CD1c-positive myeloid dendritic cell (primary cell): ENCODE measurements around the gene TM9SF4.

Source experiments
- DNase-seq: peaks from one replicate; pipeline ENCODE4 v3.0.0-alpha.2; 2016; ENCODE audit errors: extremely low spot score

The TM9SF4 gene

GRCh38 chr20:32206760-32207625 is 97.5 kb downstream of the TM9SF4 start:
- peak; percentile 12 for DNase-seq

- peak; percentile 97 for DNase-seq
These were observed 98.3 kb downstream of the TM9SF4 start, which contains the start of the genes PLAGL2 and POFUT1 for GRCh38 chr20:32207626-32208498. PLAGL2 (minus strand) TSS chr20:32207743; CDS start chr20:32202178, 5,565 bp downstream. POFUT1 (plus strand) TSS chr20:32207880; CDS start chr20:32207942, 62 bp downstream.

GRCh38 chr20:32208499-32209154 is 99.1 kb downstream of the TM9SF4 start:
- DNase-seq = no peak

- DNase-seq = no peak
These were observed 100.5 kb downstream of the TM9SF4 start for GRCh38 chr20:32209850-32210605.

GRCh38 chr20:32213870-32214269 is 104.4 kb downstream of the TM9SF4 start:
- DNase-seq = no peak

GRCh38 chr20:32215147-32215546 is 105.6 kb downstream of the TM9SF4 start:
- DNase-seq = no peak

- DNase-seq = no peak
These were observed 106.2 kb downstream of the TM9SF4 start for GRCh38 chr20:32215729-32216128.

GRCh38 chr20:32216179-32217142 is 106.9 kb downstream of the TM9SF4 start:
- no peak for DNase-seq
